HL-60/S4 treated with phorbol 12-myristate 13-acetate at 8.2 ng/mL for 4 days and 3 days (cell line): ENCODE data around the gene AGBL3.

ENCODE experiments used
- in situ Hi-C: fragments of 300-500 bp; cut with MboI; formaldehyde crosslinking; loops from 2 replicates; pipeline ENCODE4 v1.15.0; 2022; ENCODE audit warnings: low sequenced_read_pairs

AGBL3 gene

DNA sequence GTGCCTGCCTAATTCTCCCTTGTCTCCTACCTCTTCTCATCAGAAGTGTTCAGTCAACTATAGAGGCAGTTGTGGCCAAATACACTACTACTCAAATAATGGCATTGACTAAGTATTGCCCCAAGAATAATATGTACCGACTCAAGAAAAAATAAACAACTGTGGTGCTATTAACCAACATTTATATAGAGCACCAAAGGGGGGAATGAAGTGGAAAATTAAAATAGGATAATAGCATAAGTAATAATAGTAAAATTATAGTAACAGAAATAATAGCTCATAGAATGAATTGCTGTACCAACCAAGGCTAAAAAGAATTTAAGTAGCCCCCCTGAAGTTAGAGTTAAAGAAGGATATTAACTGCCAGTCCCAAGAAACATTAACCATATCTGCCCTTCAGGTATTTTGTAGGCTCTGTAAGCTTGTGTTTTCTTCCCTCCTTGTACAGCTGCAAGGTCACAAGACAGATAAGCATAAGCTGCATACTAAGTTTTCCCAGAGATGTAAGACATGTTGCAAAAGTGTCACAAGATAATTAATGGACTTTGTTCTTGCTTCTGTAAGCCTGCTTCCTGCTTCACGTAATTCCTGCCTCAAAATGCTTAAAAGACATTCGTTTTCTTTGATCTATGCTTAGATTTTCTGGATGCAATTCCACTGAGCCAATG is 195.1 kb downstream of the AGBL3 start:
- in situ Hi-C loops: no loop called here

DNA sequence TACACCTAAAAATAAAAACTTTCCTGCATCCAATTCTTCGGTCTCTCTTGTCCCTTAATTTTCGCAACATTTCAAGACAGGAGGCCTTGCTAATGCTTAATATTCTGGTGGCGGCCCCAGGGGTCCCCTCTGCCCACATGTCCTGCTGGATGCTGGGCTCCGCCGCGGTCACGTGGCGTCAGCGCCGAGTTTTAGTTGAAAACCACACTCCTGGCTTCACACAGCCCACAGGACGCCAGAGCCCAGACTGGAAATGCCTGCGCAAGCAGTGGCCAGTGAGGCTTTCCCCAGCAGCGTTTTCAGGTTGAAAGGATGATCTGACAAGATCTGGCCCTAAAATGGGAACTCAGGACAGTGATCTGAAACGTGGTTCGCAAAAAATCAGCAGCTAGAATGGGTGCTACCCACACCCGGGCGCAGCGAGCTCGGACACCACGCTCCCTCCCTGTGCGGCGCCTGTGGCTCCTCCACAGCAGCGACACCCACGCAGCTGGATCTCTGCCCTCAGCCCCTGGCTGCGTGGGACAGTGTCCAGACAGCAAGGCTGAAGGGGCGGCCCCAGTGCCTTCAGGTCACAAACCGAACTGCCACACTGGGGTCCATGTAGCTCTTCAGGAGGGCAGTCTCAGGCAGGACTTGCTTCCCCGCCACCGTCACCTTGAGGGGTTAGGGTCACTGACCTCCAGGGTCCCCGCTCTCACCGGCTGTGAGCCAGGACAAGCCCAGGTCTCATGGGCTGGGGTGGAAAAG is 195.8 kb downstream of the AGBL3 start:
- in situ Hi-C loops: no loop called here

DNA sequence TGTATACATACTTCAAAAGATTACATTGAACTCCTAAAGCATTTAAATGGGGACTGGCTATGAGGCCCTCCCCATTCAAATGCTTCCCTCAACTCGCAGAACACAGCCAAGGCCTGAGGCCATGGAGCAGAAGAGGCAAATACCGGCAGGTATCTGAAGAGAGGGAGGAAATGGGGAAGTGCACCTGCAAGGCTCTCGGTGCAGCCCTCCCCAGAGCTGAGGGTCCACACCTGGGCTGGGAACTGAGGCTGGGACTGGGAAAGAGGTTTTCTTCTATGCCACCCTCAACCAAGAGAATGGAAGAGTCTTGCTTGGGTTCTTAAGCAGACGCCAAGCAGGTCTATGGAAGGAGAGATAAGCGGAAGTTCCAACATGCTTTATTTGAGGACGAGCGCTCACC is 197.2 kb downstream of the AGBL3 start:
- in situ Hi-C loops: no loop called here

DNA sequence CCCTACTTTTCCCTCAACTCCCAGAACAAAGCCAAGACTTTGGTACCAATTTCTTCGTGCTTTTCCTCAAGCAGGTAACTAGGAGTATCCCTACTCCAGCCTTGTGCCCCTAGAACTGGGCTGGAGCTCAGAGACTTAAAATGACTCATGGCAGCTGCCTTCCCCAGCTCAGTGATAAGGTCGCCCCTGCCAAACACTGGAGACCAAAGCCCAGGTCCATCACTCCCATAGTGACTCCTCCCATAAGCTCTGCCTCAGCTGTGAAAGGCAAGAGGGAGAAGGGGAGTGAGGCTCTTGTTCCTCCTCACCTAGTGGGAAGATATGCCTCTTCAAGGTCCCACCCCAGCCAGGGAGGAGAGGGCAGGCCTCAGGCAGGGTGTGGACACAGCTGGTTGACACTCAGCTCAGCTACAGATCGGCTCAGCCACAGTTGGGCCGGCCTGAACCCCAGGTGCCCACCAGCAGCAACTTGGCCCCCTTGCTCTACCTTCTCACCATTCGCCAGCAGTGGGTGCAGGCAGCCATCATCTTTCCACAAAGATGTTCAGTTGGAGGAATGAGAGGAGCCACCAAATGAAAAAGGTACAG is 198.0 kb downstream of the AGBL3 start:
- in situ Hi-C loops: no loop called here
